ENCODE data around the gene PLVAP. TPM values are rescaled to one million over a fixed set of nuclear protein-coding genes. Genes with fewer than 3 reads are reported as not detected.

PLVAP gene
- polyA plus RNA-seq, 2 of the 4 experiments (the other 2 are of a cell fraction), result not detected

DNA sequence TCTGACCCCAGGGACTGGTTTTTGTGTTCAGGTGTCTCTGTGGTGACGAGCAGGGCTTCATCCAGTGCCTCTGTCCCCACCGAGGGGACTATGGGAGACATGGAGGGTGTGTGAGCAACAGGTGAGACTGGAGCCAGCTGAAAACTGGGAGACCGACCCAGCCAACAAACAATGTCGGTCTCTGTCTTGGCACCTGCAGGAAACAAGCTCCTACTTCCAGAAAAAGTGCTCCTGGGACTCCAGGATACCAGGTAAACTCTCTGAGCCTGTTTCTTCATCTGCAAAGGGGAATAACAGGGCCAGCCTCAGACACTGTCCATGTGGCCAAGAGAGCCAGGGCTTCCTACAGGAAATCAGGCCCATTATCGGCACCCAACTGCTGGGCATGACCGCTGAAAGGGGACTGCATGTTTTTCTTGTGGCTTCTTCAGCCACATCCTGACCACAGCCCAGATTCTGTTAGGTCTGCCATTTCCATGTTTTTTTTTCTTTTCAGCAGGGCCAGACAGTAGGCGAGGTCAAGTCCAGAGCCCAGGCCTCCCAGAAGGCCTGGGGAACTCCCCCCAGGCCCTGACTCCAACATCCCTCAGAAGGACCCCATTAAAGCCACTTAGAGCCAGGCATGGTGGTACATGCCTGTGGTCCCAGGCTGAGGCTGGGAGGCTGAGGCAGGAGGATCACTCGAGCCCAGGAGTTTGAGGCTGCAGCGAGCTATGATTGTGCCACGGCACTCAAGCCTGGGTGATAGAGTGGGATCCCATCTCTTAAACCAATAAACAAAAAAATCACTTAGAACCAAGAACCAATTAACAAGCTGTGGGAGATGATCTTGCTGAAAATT is 29.1 kb upstream of the PLVAP start:
- no peak for FAIRE-seq
- ChIA-PET CTCF (interaction anchor here (1.0 to 1.2 kb wide), 2 partner anchors 14 to 20 kb away, joined by 3 to 5 read pairs; no protein-coding TSS in a partner anchor), POLR2A (no interaction called here)

DNA sequence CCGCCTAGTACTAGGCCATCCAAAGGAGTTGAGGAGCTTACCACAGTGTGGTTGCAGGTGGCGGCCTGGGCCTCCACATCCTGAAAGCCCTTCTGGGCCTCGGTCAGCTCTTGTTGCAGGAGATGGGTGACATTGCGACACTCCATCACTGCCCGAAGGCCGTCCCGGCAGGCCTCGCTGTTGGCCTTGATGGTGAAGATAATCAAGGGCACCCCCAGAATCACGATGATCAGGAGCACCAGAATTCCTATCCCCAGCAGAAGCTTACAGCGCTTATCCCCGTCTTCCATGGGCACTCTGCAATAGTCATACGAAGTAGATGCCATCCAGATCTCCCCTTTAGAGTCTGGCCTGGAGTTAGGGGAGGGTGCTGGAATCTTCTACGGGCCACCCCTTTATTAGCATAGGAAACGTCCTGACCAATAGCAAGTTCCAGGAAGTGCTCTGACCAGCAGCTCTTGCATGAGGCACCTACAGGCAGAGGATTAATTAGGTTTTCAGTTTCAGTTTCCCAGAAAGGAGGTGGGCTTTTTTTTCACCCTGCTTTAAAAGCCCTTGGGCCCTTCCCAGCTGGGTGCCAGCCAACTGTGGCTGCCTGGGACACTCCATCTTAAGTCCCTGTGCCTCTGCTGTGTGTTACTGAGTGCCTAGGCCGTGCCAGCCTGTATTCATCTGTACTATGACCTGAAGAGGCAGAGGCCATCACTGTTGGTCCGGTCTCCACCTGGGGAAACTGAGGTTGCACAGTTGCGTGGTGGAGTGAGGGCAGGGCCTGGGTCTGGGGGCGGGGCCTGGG is 28.3 kb upstream of the PLVAP start, which contains the start of gene BST2:
Gene BST2, minus strand, starts transcription at position 381 of the 796 bp plus-strand sequence. Its CDS starts 55 bp downstream, at position 326.
- H3K4me1 ChIP-seq, result no peaks in the 10 kb centered on the region
- no peak for DNase-seq (ENCODE audit: low read depth in 1 of 2, low spot score in 1 of 2)
- ChIA-PET CTCF (interaction anchor here (0.8 kb wide), 1 partner anchor 10 kb away, joined by 5 read pairs; no protein-coding TSS in a partner anchor), POLR2A (no interaction called here)
- FAIRE-seq, result no peak
- no peak within 1 kb of the TSS for H3K4me2 ChIP-seq
- ATAC-seq, result no peak
- WGBS (ENCODE audit: missing lambda C conversion rate), result 94% methylated on average over 10 of the region's 18 CpGs
- H3K27ac ChIP-seq, result no peak within 1 kb of the TSS
- no peak for TF ChIP-seq ZSCAN20 (CRISPR knock-in tag; IDR thresholded peaks at IDR 0.05)
- TF ChIP-seq ATOH8 (CRISPR knock-in tag; IDR thresholded peaks at IDR 0.05; ENCODE audit: low read depth), result no peak
- TF ChIP-seq TP53 (CRISPR knock-in tag; IDR thresholded peaks at IDR 0.05), result no peak
- no peak for TF ChIP-seq JUN (IDR thresholded peaks at IDR 0.05)
- TF ChIP-seq SREBF2 (IDR thresholded peaks at IDR 0.05), result no peak
- TF ChIP-seq RNF2 (IDR thresholded peaks at IDR 0.05; ENCODE audit: borderline replicate concordance, low read depth), result no peak
- no peak for TF ChIP-seq GATA3 (IDR thresholded peaks at IDR 0.05; ENCODE audit: borderline replicate concordance)
- no peak for TF ChIP-seq KDM1A (IDR thresholded peaks at IDR 0.05; ENCODE audit: low read depth)
- TF ChIP-seq KDM5A (IDR thresholded peaks at IDR 0.05), result no peak
- no peak for TF ChIP-seq HMGXB4 (CRISPR knock-in tag; IDR thresholded peaks at IDR 0.05; ENCODE audit: borderline replicate concordance)
- no peak for TF ChIP-seq FOSL2 (IDR thresholded peaks at IDR 0.05)
- no peak for TF ChIP-seq FOSL2 (CRISPR knock-in tag; IDR thresholded peaks at IDR 0.05)
- TF ChIP-seq PBX3 (IDR thresholded peaks at IDR 0.05), result no peak
- no peak for TF ChIP-seq HES2 (IDR thresholded peaks at IDR 0.05)
- TF ChIP-seq POLR2A (IDR thresholded peaks at IDR 0.05; ENCODE audit: low read length), result no peak
- no peak for TF ChIP-seq CEBPB (IDR thresholded peaks at IDR 0.05)
- no peak for TF ChIP-seq PHF8 (IDR thresholded peaks at IDR 0.05; ENCODE audit: borderline replicate concordance, low read depth)
- TF ChIP-seq JUNB (IDR thresholded peaks at IDR 0.05), result no peak
- H3K4me3 ChIP-seq, result no peak within 1 kb of the TSS
- no peaks in the 10 kb centered on the region for H3K9me3 ChIP-seq

More for the DNA sequence above, 29.1 kb upstream of the PLVAP start:
- no peak for ATAC-seq
- Histone ChIP-seq H3K4me2 (no peak overlapping the region), H3K9me3 (no peaks in the 10 kb centered on the region), H3K4me1 (no peaks in the 10 kb centered on the region), H3K27ac (no peak overlapping the region), H3K4me3 (no peak overlapping the region)
- TF ChIP-seq HES2 (IDR thresholded peaks at IDR 0.05) (no peak), NPAS2 (CRISPR knock-in tag; IDR thresholded peaks at IDR 0.05; ENCODE audit: borderline replicate concordance) (no peak), NFE2L2 (conservative IDR thresholded peaks at IDR 0.05; ENCODE audit: low read length) (no peak)
- DNase-seq (ENCODE audit: low read depth in 1 of 2, low spot score in 1 of 2), result no peak
- 82% methylated on average over 9 of the region's 10 CpGs for WGBS (ENCODE audit: missing lambda C conversion rate)
